ENCODE results near the gene INSR. TPM values are rescaled to one million over a fixed set of nuclear protein-coding genes. Genes with fewer than 3 reads are reported as not detected.

INSR gene
- total and polyA plus RNA-seq, 8 donors = 14.0 to 22.8 (median 18.2) TPM

DNA sequence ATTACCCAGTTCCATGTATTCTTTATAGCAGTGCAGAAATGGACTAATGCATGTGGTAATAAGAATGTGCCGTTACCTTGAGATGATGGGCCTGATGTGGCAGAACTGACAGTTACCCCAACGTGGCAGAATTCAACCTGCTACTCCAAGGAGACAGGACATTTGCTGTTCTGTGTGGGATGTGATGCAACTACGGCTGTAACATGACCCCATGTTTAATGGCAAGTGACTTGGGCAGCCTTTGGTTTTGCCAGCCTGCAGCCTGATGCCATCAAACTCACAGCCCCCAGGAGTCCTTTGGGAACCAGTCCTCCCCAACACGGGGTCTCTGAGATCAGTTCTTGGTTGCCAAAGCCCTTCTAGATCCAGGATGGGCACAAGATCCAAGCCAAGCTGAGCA lies 117.4 kb downstream of the INSR start:
- Histone ChIP-seq H3K4me1 (peaks cover 0 to 4% of the 10 kb centered on the region in 2 donors), H3K4me3 (no peak overlapping the region), H3K36me3 (peaks cover 0 to 7% of the 10 kb centered on the region in 2 donors), H3K27me3 (no peaks in the 10 kb centered on the region), H3K27ac (no peak overlapping the region), H3K9me3 (no peaks in the 10 kb centered on the region)
- intact Hi-C loops (cut with DNase I) = no loop called here
- no peak for ATAC-seq
- DNase-seq = no peak
- TF ChIP-seq CTCF (IDR thresholded peaks at IDR 0.05) = no peak

- no peak for TF ChIP-seq CTCF (IDR thresholded peaks at IDR 0.05)
- no peak for ATAC-seq
- Histone ChIP-seq H3K4me1 (no peaks in the 10 kb centered on the region), H3K36me3 (peaks cover 0 to 38% of the 10 kb centered on the region in 2 donors), H3K27ac (no peak overlapping the region), H3K27me3 (no peaks in the 10 kb centered on the region), H3K9me3 (no peaks in the 10 kb centered on the region), H3K4me3 (no peak overlapping the region)
- intact Hi-C loops (cut with DNase I) = no loop called here
- DNase-seq = no peak
These were observed 121.4 kb downstream of the INSR start for GRCh38 chr19:7172794-7173193.

DNA sequence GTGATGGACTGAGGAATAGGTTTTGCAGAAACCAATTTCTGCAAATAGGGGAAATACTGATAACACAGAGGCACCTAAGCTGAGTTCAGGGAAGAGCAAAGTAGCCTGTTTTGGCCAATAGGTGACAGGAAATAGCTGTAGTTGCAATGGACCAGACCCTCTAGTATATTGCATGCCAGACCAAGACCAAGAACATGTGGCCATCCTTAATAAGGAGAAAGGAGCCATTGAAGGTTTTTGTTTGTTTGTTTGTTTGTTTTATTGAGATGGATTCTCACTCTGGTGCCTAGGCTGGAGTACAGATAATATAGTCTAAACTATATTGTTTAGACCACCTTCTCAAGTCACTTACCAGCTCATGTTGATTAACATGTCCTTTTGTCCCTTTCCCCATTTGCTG lies 123.2 kb downstream of the INSR start:
- TF ChIP-seq CTCF (IDR thresholded peaks at IDR 0.05) = no peak
- no peak for ATAC-seq
- no peak for DNase-seq
- Histone ChIP-seq H3K36me3 (peaks cover 0 to 52% of the 10 kb centered on the region in 2 donors), H3K9me3 (no peaks in the 10 kb centered on the region), H3K27me3 (no peaks in the 10 kb centered on the region), H3K27ac (no peak overlapping the region), H3K4me1 (no peaks in the 10 kb centered on the region), H3K4me3 (no peak overlapping the region)
- intact Hi-C loops (cut with DNase I) = no loop called here

- TF ChIP-seq CTCF (IDR thresholded peaks at IDR 0.05) = no peak
- intact Hi-C loops (cut with DNase I) = no loop called here
- Histone ChIP-seq H3K9me3 (no peaks in the 10 kb centered on the region), H3K27ac (no peak overlapping the region), H3K36me3 (peaks cover 0 to 59% of the 10 kb centered on the region in 2 donors), H3K27me3 (no peaks in the 10 kb centered on the region), H3K4me3 (no peak overlapping the region), H3K4me1 (no peaks in the 10 kb centered on the region)
- ATAC-seq (no peak), DNase-seq (no peak)
These were observed 125.3 kb downstream of the INSR start for GRCh38 chr19:7168941-7169340.

DNA sequence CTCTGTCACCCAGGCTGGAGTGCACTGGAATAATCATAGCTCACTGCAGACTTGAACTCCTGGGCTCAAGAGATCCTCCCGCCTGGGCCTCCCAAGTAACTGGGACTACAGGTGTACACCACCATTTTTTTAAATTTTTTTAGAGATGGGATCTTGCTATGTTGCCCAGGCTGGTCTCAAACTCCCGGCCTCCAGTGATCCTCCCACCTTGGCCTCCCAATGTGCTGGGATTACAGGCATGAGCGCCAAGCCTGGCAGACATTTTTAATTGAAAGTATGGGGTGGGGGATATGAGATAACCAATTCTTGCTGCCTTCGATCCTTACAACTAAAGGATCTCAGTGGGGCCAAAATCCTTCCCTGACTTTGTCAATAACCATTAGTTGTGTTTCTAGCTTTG lies 132.9 kb downstream of the INSR start:
- H3K27ac ChIP-seq = no peak overlapping the region
- no peak for TF ChIP-seq CTCF (IDR thresholded peaks at IDR 0.05)
- H3K27me3 ChIP-seq = no peaks in the 10 kb centered on the region
- ATAC-seq = no peak
- DNase-seq = no peak
- peaks cover 0 to 15% of the 10 kb centered on the region in 2 donors for H3K4me1 ChIP-seq
- H3K9me3 ChIP-seq = no peaks in the 10 kb centered on the region
- H3K36me3 ChIP-seq = peaks cover 0 to 32% of the 10 kb centered on the region in 2 donors
- intact Hi-C loops (cut with DNase I) = no loop called here
- H3K4me3 ChIP-seq = no peak overlapping the region

Data from left lung (tissue), 10 donors.